ENCODE data around the gene TAX1BP3.
A peak's percentile ranks its signal among the peaks of the same experiment; 100 is the strongest.

Gene TAX1BP3

DNA sequence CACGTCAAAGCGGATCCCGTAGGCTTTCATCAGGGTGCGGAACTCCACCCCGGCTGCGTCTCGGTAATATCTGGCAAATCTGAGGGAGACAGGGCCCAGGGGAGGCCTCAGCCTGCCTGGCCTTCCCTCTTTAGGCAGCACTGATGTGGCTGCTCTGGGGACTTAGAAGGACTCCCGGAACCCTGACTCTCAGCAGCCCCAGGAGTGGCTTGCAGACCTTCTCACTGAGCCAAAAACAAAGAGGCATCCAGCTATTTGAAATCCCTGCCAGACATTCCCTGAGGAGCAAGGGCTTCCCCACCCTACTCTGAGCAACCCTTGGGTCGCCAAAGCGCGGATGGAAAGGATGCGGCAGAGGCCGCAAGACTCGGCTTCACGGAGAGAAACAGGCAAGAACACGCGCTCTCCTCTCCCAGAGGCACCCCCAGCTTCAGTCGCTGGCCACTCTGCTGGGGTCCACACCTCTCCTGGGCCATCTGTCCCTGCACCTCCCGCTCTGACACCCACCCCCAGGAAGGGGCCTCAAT, 19.7 kb upstream of the TAX1BP3 start:
- DNase-seq (ENCODE audit: low spot score), result peak; percentile 61

DNA sequence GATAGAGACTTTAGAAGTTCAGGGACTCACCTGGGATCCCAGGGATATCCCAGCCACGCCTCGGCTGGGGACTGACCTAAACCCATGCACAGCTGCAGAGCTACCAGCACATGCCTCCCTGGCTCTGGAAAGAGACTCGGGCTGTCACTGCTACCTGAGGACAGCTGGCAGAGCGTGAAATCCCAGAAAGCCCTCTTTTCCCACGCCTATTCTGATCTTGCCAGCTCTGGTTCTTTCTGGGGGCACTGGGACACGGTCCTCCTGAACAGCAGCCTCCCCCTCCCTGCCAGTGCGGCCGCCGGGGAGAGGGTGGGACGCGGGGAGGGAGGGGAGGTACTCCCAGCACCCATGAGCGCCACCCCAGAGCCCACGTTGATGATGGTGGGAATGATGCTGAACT, 16.8 kb upstream of the TAX1BP3 start:
- DNase-seq (ENCODE audit: low spot score), result peak; percentile 34

DNA sequence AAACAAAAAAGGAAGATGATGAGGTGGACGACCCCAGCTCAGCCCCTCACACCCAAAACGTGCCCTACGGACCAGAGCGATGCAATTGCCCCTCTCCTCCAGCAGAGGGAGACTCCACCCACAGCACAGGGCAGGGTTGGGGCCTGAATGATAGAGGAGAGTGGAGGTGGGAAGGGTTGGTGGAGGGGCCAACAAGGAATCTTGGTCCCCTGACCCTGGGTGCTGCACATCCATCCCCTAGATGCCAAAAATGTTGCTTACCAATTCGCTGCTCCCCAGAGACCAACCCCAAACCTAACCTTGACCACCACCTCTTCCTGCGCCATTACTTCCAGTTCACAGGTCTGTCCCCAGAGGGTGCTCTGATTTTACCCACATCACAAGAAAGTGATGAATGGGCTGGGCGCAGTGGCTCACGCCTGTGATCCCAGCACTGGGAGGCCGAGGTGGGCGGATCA, 14.7 kb upstream of the TAX1BP3 start:
- DNase-seq (ENCODE audit: low spot score), result peak; percentile 70

DNA sequence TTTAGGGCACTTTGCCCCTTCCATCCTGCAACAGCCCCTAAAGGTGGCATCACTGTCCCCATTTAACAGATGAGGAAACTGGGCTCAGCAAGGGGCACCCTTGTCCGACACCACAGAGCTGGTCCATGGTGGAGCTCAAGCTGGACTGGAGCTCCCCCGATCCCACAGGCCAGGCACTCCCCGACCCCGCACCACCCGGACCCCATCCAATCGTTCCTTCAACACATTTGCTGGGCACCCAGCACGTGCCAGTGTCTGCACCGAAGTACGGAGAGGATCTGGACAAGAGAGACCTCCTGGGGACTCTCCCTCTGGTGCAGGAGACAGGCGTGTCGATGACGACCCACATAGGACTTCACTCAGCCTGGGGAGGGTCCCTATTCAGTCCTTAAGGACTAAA, 13.7 kb upstream of the TAX1BP3 start:
- no peak for DNase-seq (ENCODE audit: low spot score)

DNA sequence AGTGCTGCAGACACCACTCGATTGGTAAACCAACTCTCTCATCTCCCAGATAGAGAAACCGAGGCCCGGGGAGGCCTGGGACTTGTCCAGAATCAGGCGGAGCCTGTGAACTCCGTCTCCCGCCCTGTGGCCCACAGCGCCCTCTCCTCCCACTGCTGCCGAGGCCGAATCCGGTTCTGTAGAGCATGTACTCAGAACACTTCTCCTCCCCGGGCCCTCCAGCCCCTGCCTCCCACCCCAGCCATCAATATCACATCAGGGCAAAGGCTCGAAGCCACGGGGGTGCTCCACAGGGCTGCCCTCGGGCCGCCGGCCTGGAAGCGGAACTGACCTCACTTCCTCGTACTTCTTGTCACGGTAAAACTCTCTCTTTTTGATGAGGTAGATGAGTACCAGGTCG, 13.2 kb upstream of the TAX1BP3 start:
- DNase-seq (ENCODE audit: low spot score), result no peak

DNA sequence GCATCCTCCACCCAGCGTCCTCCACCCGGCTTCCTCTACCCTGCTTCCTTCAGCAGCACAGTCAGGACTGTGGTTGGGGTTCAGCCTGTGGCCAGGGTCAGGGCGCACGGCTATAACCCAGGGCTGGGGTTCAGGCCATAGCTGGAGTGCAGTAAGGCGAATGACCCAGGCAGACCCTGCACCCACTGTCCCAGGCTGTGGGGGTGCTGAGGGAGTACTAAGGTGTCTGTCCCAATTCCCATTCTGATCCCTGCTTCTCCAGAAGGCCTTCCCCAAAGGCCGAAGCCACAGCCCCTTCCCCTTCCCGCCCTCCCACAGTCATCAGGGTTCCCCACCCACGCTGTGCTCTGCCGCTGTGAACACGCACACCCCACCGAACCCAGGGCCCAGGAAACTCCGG, 12.7 kb upstream of the TAX1BP3 start:
- no peak for DNase-seq (ENCODE audit: low spot score)

DNA sequence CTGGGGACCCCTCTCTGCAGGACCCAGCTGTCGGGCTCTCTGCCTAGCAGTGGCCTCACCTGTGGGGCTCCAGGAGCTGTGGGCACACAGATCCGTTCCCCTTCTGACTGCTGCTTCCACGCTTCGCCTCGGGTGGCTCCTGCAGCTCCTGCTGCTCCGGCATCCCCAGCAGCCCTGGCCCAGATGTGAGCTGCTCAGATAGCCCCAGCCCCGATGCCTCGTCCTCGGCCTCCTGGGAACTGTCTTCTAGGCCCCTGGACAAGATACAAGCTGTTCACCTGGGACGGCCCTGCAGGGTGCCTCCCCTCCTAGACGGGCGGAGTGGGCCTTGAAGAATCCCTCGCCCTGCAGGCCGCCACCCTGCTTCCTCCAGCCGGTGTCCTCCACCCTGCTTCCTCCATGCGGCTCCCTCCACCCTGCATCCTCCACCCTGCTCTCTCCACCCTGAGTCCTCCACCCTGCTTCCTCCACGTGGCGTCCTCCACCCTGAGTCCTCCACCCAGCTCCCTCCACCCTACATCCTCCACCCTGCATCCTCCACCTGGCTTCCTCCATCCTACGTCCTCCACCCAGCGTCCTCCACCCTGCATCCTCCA, 11.3 kb upstream of the TAX1BP3 start:
- DNase-seq (ENCODE audit: low spot score), result no peak

DNA sequence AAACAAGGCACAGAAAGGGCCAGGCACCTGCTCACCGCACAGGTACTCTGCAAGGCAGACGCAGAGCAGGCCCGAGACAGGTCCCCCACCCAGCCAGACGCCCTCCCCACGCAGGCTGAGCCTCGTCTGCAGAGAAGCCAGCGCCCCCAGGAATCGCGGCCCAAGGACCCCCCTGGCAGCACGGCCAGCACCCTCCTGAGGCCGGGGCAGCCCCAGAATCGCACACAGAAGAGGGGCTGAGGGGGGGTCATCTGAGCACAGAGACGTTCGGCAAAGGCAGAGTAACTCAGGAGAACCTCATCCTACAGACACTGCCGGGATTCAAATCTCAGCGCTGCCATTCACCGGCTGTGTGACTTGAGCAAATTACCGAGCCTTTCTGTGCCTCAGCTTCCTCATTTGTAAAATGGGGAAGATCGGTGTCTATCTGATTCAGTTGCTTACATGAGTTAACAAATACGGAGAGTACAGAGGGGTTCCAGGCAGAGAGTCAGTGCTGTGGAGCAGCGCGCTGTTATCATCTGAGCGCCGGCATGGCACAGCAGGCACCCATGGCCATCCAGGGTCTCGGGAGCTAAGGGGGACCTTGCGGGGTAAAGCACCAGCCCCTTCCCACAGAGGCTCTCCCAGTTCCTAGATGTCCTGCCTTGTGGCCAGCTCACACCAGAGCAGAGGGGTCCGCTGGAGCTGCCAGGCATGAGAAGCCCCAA, 10.6 kb upstream of the TAX1BP3 start:
- DNase-seq (ENCODE audit: low spot score), result no peak

DNA sequence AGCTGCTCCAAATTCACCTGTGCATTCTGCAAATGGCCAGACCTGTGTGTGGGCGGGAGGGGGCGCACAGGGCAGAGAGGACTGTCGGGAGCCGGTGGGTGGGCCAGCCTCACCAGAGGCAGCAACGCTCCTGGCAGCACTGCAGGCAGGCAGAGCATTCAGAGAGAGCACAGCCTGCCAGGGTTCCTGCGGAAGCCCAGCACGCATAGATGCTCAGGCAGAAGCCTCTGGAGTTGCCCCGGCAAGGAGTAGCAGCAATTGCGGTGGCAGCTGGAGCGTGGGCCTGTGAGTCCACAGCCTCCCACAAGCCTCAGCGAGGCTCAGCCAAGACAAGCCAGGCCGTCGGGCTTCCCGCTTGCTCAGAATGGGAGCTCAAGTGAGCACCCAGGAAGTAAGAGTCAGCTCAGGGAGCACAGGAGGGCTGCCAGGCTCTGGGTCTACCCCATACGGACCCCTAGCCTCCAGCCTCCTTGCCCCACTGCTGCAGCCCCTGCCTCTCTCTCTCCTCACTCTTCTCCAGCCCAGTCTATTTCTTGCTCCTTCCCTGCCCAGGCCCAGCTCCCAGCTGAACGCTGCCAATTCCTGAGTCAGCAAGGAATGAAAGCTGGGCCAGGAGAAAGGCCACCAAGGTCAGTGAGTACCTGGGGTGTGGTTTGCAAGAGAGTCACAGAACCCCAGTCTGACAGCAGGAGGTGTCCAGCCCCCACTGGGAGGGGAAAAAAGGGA, 9.9 kb upstream of the TAX1BP3 start:
- no peak for DNase-seq (ENCODE audit: low spot score)

DNA sequence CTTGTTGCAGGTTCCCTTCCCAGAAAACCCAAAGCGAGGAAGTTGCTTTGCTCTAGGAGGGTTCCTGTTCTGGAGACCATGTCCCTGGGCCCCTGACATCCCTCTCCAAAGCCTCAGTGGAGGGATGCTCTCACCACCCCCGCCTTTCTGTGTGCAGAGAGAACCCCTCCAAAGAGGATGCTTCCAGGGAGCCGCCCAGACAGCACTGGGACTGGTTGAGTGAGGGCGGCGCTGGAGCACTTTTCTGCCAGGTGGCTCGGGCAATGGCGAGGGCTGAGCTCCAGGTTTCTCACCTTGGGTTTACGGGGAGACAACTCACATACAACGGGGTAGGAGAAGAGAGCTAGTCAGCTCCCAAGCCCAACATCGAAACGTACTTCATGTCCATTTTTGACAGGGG, 7.5 kb upstream of the TAX1BP3 start:
- no peak for DNase-seq (ENCODE audit: low spot score)

DNA sequence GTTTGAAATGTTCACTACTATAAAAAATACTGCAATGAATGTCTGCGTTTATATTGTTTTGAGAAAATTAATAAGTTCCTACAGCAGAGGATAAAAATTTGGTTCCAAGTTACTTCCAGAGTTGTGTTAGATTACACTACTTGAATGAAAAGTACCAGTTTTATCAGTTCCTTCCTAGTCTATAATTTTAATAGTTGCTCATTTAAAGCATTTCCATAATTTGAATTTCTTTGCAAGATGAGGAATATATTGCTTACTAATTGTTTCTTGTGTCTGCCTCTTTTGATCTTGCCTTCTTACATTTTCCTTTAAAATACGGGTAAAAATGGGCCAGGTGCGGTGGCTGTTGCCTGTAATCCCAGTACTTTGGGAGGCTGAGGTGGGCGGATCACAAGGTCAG, 4.2 kb upstream of the TAX1BP3 start:
- no peak for DNase-seq (ENCODE audit: low spot score)

DNA sequence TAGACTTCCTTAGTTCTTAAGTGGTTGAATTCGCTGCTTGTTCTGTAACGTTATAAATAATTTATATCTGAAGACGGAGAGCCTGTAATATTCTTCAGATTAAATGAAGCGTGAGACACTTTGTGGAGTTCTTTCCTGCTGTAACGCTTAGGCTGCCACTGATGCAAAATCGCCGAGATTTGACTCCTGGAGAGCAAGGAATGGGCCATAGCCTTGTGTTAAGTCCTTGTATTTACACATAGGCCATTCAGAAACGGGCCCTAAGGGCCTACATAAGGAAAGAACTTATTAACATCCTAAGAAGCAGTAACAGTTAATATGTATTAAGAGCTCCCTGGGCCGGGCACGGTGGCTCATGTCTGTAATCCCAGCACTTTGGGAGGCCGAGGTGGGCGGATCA, 1.2 kb upstream of the TAX1BP3 start:
- DNase-seq (ENCODE audit: low spot score), result no peak

DNA sequence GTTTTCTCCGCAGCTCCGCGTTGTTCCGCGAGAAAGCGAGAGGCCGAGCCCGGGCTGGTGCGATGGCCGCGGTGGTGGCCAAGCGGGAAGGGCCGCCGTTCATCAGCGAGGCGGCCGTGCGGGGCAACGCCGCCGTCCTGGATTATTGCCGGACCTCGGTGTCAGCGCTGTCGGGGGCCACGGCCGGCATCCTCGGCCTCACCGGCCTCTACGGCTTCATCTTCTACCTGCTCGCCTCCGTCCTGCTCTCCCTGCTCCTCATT, 638 bp upstream of the TAX1BP3 start:
- DNase-seq (ENCODE audit: low spot score), result no peak

DNA sequence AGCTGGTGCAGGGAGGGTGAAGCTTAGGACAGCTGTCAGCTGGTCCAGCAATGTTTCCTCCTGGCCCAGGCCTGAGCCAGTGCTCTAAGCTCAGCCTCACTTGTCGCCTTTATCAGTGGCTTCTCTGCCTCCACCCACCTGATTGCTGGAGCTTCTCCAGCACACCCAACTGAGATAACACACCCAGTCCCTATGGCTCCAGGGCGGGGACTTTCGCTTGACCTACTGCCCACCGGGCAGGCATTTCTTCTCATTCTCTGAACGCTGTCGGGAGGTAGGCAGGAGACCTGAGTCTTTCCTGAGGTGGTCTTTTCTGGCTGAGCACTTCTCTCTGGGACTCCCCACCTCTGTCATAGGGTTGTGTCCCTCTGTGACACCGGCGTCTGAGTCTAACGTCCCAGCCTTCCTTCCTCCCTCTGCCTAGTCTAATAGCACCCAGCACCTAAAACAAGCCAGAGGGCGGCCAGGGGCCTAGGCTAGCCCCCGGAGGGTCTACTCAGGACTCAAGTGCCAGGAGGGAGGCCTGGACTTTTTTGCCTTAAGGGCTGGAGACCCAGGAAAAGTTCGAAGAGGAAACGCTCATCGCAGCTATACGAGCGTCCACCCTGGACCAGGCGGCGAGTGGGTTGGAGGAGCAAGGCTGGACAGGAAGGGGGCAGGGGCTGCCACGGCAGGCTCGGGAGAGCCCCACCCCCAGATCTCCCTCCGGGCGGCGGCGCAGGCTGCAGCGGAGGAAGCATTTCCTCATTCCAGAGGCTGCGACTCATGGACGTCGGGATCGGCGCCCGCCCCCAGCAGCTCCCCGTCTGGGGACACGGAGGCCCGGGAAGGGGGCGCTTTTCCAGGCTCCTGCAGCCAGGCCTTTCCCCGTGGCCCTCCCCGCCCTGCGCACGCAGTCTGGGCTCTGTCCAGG, 756 bp downstream of the TAX1BP3 start:
- DNase-seq (ENCODE audit: low spot score), result no peak

DNA sequence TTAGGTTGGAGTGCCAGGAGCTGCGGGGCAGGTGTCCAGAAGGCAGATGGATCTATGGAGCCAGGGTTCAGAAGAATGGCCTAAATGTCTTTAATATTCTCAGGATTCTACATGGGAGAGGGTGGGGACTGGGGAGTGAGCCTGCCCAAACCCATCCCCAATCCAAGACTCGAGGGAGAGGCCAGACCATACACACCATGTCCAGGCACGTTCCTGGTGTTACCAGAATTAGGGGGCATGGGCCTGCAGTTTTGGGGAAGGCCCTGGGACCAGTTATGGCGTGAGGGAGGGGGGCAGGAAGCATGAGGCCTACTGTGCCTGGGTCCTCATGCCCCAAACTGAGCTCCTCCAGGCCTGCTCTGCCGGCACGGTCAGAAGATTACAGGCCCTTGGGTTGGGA, 1.9 kb downstream of the TAX1BP3 start:
- DNase-seq (ENCODE audit: low spot score), result no peak

DNA sequence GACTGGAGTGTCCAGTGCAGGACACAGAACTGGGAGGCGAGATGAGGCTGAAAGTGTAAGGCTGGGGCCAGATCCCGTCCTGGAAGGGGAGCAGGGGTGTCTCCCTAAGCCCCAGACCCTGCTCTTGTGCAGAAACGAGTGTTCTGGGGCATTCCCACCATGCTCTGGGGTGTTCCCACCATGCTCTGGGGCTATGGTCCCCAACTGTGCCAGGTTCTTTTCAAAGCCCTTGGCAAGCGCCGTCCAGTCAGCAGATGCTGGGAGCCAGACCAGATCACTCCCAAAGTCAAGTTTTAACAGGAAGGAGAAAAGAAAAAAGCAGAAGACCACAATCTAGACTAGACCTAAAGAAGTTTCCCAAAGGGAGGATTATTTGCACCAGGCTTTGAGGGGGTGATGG, 2.5 kb downstream of the TAX1BP3 start:
- DNase-seq (ENCODE audit: low spot score), result no peak

DNA sequence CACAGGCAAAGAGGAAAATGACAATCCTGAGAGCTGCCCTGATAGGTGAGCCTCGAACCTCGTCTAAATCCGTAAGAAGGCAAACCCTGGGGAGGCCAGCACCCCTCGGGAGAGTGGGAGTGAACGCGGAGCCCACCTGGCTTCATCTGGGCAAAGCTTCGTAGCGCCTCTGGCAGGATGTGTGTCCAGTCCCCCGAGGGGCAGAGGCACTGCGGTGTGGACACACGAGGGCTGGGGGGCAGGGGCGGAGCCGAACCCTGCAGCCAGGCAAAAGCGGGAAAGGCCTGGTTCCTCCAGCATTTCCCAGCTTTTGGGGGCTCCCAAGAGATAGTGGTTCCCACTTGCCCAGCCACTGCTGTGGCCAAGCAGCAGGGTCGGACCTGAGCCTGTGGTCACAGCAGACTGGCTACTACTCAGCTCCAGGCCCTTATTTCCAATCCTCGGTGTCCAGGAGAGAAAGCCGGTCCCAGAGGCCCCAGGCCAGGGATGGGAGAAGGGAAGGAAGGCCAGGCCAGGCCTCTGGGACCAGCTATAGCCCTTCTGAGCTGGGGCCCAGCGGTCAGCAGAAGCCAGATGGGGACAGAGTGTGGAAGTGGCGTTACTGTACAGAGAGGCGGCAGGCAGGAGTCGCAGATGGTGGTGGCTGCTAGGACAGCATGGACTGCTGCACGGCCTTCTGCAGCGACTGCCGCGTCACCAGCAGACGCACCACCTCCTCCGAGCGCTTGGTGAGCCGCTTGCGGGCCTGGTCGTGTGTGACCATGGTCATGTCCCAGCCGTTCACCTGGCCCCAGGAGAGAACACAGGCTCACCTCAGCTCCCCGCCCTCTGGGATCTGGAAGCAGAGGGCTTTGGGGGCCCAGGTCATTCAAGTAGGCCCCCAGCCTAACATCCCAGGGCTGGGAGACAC, 5.0 kb downstream of the TAX1BP3 start:
- no peak for DNase-seq (ENCODE audit: low spot score)

DNA sequence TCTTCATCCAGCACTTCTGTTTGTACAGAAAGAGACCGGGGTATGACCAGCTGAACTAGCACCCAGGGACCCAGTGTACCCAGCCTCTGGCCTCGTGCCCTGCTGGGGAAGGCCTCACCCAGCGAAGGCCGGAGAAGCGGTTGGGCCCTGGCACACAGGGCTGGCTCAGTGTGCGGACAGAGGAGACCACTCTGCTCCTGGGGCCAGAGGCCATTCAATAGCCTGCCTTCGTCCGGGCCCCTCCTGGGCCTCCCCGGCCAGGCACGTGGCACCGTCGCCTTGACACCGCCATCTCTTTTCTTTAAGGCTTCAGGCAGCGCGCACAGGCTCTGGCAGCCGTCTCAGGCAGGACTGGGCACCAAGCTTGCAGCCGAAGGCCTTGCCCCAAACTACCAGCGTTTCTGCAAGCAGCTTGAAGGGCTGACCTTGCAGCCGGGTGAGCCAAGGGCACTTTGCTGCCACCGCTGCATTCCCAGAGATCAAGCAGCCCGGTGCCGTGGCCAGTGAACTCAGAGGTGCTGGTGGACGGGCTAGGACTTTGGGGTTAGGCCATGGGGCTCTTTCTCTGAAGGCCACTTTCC, 8.0 kb downstream of the TAX1BP3 start:
- no peak for DNase-seq (ENCODE audit: low spot score)

DNA sequence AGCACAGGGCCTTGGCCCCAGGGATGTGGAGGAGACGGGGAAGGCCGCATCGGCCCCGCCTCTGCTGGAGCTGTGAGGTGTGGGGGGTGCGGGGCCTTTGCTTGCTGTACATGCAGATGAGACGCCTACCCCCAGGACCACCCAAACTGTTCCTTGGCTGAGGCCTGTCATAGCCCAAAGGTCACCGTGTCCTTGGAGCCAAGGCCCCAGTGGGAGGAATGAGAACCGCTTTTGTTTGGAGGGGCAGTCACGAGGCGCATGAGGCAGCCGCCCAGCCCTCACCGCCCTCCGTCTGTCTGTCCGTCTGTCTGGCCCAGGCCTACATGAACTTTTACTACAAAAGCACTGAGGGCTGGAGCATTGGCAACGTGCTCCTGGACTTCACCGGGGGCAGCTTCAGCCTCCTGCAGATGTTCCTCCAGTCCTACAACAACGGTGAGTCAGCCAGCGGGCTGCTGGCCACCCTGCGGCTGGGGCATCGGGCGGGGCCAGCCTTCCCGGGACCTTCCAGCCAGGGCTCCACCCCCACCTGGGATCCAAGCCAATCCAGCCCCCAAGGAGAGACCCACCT, 8.8 kb downstream of the TAX1BP3 start:
- DNase-seq (ENCODE audit: low spot score), result no peak

DNA sequence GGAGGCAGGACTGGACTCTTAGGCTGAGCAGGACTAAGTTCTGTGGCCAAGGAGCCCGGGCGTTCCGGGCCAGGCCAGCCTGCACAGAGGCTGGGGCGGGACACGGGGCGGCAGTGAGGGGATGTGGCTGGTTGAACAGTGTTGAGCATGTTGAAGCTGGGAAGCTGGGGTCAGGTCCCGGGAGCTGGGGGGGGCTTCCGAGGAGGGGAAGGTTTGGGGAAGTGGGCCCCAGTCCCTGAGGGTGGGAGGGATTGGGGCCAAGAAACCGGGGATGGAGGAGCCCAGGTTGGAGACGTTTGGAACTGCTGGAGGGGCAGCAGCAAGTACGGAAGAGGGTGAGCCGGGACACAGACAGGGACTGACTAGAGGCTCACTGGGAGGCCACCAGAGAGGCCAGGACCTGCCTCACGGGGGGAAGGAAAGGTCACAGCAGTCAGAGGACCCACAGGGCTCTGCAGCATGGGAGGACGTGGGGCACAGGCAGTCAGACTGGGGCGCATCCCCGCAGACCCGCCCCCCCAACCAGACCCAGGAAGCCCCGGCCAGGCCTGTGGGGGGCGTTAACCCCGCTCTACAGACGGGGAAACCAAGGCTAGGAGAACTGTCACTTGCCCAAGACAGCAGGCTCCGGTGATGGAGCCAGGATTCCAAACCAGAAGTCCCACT, 9.5 kb downstream of the TAX1BP3 start:
- no peak for DNase-seq (ENCODE audit: low spot score)

All from NAMALWA (cell line).